Measurements from ENCODE around the gene SMDT1. TPM values are rescaled to one million over a fixed set of nuclear protein-coding genes. Genes with fewer than 3 reads are reported as not detected.

SMDT1 gene
- total and polyA plus RNA-seq, 12 donors: 111 to 197 (median 135) TPM

DNA sequence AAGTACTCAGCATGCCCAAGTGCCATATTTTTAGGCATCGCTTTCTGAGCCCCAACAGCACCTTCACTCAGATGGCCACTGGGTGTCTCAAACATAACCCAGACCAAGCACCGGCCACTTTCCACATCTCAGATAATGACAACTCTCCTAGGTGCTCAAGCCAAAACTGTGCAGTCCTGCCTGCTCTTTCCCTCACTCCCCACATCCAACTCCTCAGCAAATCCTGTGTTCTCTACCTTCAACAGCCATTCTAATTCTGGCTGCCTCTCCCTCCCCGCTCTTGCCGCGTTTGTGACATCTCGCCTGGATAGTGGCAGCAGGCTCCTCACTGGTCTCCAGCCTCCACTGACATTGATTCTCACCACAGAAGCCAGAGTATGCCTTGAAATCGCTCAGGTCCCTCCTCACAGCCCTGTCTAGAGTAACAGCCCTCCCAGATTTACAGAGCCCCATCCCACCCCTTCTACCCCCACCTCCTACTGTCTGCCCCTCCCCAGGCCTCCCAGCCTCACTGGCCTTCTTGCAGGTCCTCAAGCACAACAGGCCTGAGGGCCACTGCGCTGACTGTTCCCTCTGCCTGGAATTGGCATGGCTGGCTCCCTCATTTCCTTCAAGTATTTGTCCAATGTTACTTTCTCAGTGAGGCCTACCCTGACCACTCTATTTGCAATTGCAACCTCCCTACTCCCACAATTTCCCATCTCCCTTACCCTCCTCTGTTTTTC lies 6.7 kb upstream of the SMDT1 start:
- no peak for DNase-seq
- Histone ChIP-seq H3K4me3 (no peak overlapping the region), H3K9me3 (no peaks in the 10 kb centered on the region), H3K27ac (peak overlapping the region in 3 of 10 donors; percentile 9 to 89 (median 84)), H3K27me3 (no peaks in the 10 kb centered on the region), H3K36me3 (peaks cover 0 to 29% (median 4%) of the 10 kb centered on the region in 9 donors), H3K4me1 (peaks cover 9 to 65% (median 36%) of the 10 kb centered on the region in 9 donors)
- TF ChIP-seq, protein P1, sequence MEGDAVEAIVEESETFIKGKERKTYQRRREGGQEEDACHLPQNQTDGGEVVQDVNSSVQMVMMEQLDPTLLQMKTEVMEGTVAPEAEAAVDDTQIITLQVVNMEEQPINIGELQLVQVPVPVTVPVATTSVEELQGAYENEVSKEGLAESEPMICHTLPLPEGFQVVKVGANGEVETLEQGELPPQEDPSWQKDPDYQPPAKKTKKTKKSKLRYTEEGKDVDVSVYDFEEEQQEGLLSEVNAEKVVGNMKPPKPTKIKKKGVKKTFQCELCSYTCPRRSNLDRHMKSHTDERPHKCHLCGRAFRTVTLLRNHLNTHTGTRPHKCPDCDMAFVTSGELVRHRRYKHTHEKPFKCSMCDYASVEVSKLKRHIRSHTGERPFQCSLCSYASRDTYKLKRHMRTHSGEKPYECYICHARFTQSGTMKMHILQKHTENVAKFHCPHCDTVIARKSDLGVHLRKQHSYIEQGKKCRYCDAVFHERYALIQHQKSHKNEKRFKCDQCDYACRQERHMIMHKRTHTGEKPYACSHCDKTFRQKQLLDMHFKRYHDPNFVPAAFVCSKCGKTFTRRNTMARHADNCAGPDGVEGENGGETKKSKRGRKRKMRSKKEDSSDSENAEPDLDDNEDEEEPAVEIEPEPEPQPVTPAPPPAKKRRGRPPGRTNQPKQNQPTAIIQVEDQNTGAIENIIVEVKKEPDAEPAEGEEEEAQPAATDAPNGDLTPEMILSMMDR (IDR thresholded peaks at IDR 0.05): no peak
- intact Hi-C loops (cut with DNase I): loop anchor here in 4 of 10 donors (5.0 to 10.0 kb wide), 3 partner anchors 238 to 480 kb away; partner anchors contain the start of genes SREBF2 (in 2 of the 4), MEI1 (in 1 of the 4) and SERHL2 (in 1 of the 4)
- 58 to 78% methylated on average over 8 of the region's 8 CpGs for WGBS, 2 donors
- ATAC-seq: no peak

DNA sequence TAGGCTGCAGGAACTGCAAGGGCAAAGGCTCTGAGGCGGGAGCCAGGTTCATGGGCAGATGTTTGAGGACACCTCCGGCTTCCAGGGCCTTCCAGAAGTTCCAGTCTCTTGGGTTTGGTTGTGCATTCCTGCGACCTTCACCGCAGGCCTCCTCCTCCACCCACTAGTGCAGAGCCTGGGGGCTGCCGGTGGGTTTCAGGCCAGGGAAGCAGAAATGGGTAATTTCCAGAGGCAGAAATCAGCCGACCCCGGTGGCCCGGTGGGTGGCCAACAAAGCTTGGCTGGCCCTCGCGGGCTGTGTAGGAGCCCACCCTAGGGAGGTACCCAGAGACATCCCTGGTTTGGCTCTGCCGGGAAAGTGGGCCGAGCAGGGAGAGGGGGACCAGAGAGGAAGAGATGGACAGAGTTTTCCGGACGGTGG lies 5.9 kb upstream of the SMDT1 start:
- Histone ChIP-seq H3K4me3 (peak overlapping the region; percentile 59 to 77 (median 72)), H3K4me1 (peaks cover 13 to 74% (median 44%) of the 10 kb centered on the region in 9 donors), H3K27me3 (no peaks in the 10 kb centered on the region), H3K27ac (peak overlapping the region; percentile 72 to 96 (median 92)), H3K9me3 (no peaks in the 10 kb centered on the region), H3K36me3 (peaks cover 0 to 25% (median 0%) of the 10 kb centered on the region in 9 donors)
- DNase-seq (no peak), ATAC-seq (peak in 1 of 8 donors; percentile 2)
- WGBS, 2 donors: 61 to 62% methylated on average over 14 of the region's 14 CpGs
- TF ChIP-seq, protein P1 (IDR thresholded peaks at IDR 0.05): no peak
- intact Hi-C loops (cut with DNase I): loop anchor here in 4 of 10 donors (5.0 to 10.0 kb wide), 3 partner anchors 239 to 479 kb away; partner anchors contain the start of genes SREBF2 (in 2 of the 4), MEI1 (in 1 of the 4) and SERHL2 (in 1 of the 4)

DNA sequence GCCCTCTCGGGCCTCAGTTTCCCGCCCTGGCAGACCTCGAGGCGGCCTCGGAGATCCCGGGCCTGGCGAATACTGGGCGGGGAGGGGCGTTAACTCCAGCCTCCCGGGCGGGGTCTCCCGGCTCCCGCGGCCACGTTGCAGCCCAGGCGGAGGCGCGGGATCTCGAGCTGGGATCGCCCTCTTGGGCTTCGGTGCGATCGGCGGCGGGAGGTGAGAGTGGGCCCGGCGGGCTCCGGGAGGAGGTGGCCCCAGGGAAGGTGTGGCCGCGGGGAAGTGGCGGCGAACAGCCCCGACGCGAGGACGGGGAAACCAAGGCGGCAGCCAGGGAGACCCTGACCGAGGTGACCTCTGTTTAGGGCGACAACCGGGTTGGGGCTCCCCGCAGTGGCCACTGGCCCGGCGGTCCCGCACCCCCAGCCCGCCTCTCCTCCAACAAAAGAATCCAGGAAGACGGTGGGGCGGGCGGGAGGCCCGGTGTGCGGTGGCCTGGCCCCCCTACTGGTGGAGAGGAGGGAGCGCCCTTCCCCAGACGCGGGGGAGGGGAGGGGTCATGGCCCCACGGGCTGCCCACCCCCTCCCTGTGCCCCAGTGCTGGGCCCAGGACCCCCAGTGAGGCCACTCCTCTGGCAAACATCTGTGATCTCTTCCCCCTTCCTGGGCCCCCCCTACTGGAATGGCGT lies 5.2 kb upstream of the SMDT1 start, which contains the start of gene PHETA2:
TSS of gene PHETA2 (plus strand) at position 117 of the 680 bp plus-strand sequence. CDS start 3,046 bp downstream, outside the sequence.
- ATAC-seq: peak in 2 of 8 donors; percentile 1 to 12
- H3K27ac ChIP-seq: peak within 1 kb of the TSS; percentile 72 to 96 (median 92)
- peaks cover 14 to 77% (median 49%) of the 10 kb centered on the region in 9 donors for H3K4me1 ChIP-seq
- WGBS, 2 donors: 3% methylated on average over 50 to 55 of the region's 55 CpGs
- no peaks in the 10 kb centered on the region for H3K9me3 ChIP-seq
- peak in 1 of 2 donors; percentile 68 for DNase-seq
- intact Hi-C loops (cut with DNase I): loop anchor here in 4 of 10 donors (5.0 to 10.0 kb wide), 3 partner anchors 239 to 478 kb away; partner anchors contain the start of genes SREBF2 (in 2 of the 4), MEI1 (in 1 of the 4) and SERHL2 (in 1 of the 4)
- no peaks in the 10 kb centered on the region for H3K27me3 ChIP-seq
- TF ChIP-seq, protein P1 (IDR thresholded peaks at IDR 0.05): peak in 8 of 9 donors; percentile 11 to 51 (median 45)
- peak within 1 kb of the TSS; percentile 59 to 77 (median 72) for H3K4me3 ChIP-seq
- peaks cover 0 to 25% (median 0%) of the 10 kb centered on the region in 9 donors for H3K36me3 ChIP-seq

All from heart right ventricle (tissue), 16 donors.